ENCODE data around the gene PPP2R5E.
A peak's percentile ranks its signal among the peaks of the same experiment; 100 is the strongest.

PPP2R5E gene

DNA sequence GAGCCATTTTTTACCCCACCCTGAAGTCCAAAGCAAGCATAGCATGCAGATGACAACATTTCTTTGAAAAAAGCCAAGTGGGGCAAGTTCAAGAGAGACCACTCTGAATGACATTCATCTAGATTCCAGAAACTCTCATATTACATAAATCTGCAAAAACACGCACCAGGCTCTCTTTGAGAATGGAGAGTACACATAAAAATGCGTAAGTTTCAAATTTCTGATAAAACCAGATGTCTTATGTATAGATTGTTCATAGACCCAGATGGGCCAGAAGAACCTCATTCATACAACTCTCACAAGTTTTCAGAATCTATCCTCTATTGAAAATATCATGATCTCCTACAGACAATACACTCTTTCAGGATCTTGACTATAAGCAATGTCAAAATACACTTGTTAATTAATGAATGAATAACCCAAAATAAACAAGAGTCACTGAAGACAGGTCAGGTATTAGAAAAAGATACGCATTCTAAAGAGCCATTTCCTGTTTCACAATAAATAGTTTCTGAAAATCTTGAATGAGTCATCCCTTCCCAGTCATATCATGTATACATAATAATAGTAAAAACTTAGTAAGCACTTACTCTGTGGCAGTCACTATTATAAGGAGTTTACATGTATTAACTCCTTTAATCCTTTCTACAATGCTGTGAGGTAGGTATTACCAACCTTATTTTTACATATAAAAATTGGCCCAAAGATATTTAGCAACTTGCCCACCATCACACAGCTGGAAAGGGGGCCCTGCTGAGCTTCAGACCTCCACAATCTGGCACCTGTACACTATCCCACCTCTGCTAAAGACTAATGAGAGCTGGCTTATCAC is 72.0 kb downstream of the PPP2R5E start:
- no peak for DNase-seq (ENCODE audit: low spot score)

DNA sequence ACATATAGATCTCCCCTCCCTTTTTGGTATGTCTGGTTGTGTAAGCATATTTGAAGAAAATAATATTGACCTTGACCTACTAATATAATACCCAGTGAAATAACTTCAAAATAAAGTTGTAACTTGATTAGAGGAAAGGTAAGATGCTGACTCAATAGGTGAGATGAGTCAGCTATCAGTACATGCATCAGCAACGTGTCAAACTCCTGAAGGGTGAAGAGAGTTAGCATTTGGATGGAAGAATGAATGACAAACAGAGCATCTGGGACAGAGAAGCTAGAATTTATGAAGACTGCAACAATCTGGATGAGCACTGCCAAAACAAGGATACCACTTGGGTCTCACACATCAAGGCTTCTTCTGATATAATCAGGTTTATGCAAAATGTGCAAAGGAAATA is 74.9 kb downstream of the PPP2R5E start:
- DNase-seq (ENCODE audit: low spot score) = no peak

DNA sequence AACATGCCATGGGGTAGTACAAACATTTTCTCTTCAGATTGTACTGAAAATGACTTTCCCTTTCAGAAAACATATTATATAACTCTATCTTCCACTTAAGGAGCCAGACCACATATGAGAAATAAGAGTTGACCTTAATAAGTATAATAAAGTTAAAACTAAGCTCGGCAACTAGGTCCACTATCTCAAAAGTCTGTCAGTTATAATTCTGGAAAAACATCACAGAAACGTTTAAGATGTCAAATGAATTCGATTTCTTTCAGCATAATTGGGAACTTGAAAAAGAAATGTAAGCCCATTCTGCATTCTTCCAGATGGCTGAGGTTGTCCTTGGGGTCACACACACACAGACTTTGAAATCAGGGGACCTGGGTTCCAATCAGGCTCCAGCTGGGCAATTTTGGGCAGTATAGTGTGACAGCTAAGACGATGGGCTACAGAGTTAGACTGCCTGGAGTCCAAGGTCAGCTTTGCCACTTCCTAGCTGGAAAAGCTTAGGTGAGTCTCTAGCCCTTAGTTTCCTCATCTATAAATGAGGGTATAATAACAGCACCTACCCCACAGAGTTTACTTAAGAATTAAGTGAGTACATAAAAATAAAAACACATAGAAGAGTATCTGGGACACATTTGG is 75.6 kb downstream of the PPP2R5E start:
- no peak for DNase-seq (ENCODE audit: low spot score)

DNA sequence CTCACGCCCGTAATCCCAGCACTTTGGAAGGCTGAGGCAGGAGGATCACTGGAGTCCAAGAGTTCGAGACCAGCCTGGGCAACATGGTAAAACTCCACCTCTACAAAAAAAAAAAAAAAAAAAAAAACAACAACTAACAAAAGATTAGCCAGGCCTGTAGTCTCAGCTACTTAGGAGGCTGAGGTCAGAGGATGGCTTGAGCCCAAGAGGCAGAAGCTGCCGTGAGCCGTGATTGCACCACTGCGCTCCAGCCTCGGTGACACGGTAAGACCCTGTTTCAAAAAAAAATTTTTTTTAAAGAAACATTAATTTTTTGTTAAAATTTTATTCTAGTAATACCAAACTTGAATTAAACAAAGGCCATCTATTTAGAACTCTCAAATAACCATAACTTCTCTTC is 77.8 kb downstream of the PPP2R5E start:
- DNase-seq (ENCODE audit: low spot score) = no peak

DNA sequence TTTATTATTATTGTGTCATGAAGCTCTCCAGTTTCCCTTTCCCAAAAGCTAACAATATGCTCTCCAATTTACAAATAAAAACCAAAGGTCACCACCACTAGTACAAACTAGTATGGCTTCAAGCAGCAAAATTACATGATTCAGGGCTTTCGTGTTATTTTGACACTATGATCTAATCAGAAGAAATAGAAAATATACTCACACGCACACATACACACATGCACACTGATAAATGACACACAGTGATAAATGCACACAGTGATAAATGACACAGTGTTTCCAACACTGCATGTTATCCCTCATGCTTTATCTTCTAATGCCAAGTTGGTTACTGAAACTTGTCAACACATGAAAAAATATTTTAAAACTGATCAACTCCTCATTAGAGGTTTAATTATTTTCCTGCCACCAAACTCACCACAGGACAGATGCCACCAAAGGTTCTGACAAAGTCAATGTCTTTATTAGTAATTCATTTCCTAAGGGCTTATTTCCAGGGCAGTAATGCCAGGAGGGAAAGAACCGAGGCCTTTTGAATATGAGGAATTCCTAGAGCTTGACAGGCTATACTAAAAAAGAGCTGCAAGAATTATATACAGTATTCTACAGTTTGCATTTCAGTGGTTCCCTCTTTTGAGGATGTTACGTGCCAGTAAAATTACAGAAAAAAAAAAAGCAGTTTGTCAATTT is 82.4 kb downstream of the PPP2R5E start:
- no peak for DNase-seq (ENCODE audit: low spot score)

DNA sequence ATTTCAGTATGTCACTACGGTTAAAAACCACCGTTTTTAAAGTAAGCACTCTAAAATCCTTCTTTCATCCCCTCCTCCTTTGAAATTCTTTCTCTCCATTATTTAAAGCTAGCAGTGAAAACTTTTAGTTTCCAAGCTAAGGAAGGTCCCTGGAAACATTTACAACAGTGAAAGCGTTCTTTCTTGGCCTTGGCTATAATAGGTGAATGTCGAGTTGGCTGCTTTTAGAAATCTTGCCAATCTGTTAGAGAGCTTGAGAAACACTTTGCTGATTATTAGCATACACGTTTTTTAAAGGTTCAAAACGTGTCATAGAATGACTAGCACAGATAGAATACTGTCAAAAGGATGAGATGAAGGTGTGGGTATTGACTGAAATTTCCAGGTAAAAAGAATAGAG is 83.4 kb downstream of the PPP2R5E start:
- no peak for DNase-seq (ENCODE audit: low spot score)

DNA sequence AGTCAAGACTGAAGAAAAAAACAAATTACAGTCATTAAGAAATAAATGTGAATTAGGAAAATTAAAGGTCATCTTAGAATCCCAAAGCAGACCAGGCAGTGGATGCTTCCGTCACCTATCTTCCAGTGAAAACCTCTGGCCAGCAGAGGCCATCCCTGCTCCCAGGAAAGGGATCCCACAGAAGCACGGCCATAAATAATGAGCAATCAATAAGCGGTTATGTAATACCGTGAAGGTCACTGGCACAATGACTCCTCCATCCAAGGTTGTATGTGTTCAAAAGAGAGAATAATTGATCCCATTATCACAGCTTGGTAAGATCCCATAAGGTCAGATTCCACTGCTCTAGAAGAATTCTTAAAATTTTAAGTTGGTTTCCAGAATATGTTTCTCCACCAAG is 85.7 kb downstream of the PPP2R5E start:
- no peak for DNase-seq (ENCODE audit: low spot score)

DNA sequence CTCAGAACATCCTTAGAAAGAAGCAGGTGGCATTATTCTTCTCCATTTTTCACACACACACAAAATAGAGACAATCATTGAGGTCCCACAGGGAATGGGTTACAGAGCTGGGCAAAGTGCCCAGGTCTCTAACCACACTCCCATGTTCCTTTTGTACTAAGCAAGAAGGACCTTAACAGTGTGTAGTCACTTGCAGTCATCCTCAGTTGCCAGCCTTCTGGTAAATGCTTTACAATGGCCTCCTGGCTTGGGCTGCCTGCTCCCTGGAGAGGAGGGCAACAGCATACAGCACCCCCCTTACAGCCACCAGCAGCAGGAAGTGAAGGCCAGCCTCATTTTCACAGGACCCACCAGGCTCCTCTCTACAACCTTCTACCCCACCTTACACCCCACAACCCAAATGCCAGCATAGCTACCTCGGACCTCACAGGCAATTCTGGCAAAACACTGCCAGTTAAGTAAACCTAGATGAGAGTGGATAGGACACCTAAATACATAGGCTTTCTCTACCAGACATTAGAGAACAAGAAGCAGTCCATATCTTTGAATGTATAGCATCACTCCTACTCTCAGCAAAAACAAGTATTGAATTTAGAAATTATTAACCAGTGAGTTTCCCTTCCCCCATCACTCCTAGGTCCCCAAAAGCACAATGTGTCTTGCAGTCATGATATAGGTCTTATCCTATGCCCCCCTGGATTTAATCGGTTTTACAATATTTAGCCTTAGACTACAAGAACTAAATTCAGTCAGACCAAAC is 88.1 kb downstream of the PPP2R5E start:
- no peak for DNase-seq (ENCODE audit: low spot score)

DNA sequence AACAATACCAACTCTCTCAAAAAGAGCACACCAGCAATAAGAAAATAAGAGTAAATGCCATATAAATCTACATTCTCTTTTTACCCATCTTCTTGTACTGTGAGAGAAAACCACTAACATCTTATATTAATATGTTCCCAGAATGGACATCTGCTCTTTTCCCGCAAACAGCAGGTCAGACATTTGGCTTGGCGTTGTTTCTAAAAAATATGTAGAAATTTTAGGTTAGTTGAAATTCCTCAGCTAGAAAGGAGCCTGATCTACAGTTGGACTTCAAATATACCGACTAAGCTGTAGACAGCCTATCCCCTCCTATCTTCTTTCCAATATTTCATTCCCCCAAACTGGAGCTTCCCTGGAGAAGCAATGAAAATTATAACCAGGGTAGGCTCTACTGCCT is 88.7 kb downstream of the PPP2R5E start:
- no peak for DNase-seq (ENCODE audit: low spot score)

DNA sequence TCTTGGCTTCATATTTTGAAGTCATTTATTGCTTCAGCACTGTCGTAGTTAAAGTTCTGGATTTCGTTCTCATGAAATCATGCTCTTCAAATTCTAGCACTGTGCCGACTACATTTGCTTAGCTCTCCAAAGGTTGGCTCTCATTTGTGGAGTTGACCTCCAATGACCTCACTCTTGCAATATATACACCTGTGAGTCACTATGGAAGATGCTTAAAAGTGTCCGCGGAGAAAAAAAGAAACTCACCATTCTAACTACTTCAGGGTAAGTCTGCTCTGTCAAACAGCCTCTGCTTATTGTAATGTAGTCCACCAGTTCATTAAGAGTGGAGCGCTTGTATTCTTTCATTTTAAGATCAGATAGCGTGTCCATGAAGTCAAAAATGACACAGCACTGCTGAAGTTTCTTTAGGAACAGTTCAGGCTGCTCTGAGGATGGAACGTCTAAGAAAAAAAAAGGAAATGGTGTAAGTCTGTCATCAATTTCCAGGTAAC is 89.7 kb downstream of the PPP2R5E start:
- no peak for DNase-seq (ENCODE audit: low spot score)

DNA sequence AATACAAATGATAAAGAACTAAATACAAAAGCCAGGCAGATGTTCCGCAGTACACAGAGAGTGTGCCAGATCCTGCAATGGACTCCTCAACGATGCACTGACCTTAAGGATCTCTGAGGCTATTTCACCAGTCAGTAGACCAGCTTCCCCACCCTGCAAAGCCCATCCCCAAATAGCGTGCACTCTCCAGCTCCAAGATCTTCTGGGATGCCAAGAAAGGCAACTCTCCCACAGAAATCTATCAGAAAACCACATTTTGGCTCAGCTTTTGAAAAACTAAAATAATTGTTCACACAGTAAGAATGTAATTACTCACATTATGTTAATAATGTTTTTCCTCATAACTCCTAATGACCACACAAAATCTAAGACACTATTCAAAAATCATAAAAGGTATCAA is 90.4 kb downstream of the PPP2R5E start:
- DNase-seq (ENCODE audit: low spot score) = no peak

DNA sequence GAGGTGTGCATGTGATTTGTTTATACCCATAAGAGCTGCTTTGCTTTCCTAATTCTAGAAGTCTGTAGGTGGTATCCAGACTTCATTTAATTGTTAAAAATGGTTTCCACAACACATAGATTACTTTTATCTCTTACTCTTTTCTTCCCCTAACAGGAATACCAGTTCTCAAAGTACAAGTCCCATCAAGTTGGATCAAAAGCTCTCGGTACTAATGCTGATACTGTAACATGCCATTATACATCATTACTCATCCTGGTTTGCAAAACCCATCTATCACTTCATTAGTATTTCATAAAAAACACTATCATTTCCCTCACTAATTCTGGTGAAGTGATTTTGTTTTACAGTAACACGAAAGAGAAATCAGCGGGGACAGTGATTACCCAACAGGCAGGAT is 94.3 kb downstream of the PPP2R5E start:
- no peak for DNase-seq (ENCODE audit: low spot score)

DNA sequence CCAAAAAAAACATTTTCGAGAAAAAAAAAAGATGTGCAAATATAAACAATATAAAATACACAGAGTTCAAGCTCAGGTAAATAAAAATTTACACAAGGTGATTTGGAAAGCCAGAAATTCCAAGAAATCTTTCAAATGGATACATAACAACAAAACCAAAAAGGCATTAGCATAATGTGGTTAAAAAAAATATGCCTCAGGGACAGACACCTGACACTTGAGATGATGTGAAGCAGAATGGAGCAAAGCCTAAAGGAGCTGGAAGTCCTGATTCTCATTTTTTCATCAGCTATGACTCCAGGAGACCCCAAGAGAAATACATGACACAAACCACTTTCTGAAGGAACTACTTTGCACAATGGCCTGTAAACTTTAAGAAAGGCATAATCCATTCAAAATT is 98.6 kb downstream of the PPP2R5E start:
- no peak for DNase-seq (ENCODE audit: low spot score)

DNA sequence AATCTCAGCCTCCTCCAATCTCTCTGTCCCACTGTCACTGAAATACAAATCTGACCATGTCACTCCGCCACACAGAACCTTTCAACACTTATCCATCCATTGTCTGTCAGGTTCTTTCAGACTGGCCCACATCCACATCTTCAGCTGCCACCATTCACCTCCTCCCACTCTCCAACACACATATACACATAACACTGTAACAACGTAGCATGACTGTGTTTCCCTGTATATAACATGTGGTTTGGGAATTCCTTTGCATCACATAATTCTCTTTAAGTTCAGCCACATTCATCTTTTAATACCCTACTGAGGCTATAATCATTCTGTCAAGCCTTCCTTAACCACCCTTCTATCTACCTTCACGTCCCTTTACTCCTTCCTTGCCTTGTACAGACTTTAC is 99.2 kb downstream of the PPP2R5E start:
- no peak for DNase-seq (ENCODE audit: low spot score)

DNA sequence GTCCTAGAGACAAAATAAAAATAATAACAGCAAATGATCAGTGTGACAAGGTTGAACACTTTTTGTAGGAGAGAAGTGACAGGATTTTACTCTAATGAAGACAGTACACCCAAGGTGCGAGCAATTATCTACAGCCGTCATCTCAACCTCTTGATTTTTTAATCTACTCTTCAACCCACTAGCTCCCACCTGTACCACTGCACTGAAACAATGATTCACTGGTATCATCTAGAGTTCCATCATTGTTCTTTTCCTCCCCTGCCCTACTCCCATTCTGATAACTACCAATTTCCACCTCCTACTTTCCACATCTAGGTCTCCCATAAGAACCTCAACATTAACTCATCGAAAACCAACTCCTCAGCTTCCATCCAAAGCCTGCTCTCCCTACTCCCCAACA is 99.8 kb downstream of the PPP2R5E start:
- peak; percentile 75 for DNase-seq (ENCODE audit: low spot score)

DNA sequence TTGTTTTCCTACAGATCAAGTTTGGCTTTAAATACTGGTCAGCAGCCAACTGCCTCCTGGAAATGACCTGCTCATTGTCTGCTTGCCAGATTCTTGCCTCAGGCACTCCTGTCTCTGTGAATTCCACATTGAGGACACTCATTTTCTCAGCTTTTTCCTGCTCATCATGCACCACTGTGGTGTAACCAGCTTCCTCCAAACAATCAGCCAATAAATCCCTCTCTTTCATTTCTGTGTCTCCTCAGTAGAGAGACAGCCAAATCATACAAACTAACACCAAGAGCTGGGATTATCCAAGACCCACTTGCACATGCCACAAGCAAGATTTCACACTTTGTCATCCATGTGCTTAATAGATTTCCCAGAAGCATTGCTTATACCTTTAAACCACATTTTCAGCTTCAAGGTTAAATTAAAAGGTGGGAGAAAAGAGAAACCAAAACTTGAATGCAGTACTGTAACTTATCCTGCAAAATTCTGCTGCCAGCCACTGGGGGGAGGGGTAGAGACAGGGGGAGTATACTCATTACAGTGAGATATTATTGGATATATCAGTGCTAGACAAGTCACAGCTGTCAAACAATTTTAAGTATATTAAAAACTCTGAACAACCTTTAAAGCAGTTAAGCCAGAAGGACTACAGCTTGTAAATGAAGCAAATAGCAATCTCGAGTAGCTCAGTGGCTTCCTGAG is 105.0 kb downstream of the PPP2R5E start:
- no peak for DNase-seq (ENCODE audit: low spot score)

DNA sequence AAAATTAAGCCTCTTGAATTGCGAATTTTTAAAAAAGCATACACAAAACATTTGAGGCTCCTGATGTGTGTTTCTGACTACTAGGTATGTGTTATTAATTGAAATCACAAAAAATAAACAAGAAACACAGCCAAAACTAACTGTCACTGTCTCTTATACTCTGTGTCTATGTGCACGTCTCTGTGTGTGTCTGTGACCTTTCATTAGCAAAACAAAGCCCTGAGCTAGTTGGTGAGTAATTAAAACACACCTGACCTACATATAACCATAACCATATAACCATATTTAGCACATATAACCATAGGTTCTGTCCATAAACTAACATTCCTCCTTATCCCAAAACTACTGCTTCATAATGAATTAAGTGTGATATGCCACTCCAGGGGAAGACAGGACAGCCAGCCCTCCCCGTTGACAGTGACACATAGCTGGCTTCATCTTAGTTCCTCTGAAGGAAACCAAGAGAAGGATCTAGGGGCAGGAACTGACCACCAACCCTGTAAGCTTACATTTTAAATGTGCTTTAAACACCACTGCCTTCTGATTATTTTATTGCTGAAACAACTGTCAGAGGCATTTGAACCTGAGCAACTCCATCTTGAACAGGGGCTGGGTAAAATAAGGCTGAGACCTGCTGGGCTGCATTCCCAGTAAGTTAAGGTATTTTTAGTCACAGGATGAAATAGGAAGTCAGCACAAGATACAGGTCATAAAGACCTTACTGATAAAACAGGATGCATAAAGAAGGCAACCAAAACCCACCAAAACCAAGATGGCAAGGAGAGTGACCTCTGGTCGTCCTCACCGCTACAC is 106.7 kb downstream of the PPP2R5E start:
- no peak for DNase-seq (ENCODE audit: low spot score)

DNA sequence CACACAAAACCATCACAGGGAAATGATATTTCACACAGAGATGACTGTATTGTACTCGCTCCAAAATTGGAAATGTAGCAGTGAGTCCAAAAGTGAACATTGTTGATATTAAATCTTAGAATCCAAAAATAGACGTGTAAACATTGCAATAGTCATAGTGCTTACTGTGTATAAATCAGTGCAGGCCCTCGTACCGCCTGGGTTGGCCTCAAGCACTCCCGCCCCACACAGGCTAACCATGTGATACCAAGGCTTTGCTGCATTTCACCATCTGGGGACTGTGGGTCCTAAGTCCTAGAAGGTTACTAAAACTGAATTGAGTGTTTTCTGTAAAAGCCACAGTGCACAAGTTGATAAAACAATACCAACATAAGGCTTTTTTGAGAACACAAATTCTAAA is 107.3 kb downstream of the PPP2R5E start:
- DNase-seq (ENCODE audit: low spot score) = peak; percentile 42

DNA sequence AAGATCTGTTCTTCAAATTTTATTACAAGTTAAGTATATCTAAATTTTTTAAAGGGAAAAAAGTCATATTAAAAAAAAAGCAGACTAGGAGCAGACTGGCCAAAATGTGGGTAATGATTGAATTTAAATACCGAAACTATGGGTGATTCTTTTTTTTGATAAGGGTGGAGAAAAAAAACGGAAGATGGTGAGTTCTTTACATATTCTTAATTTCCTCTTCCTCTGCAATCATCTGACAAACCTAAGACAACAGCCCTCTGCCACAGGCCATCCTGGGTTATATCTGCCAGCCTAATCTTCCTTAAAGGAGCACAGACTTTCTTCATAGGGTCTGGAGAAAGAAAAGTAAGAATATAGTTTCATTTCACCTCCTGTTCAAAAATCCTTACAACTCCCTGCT is 108.0 kb downstream of the PPP2R5E start:
- DNase-seq (ENCODE audit: low spot score) = no peak

DNA sequence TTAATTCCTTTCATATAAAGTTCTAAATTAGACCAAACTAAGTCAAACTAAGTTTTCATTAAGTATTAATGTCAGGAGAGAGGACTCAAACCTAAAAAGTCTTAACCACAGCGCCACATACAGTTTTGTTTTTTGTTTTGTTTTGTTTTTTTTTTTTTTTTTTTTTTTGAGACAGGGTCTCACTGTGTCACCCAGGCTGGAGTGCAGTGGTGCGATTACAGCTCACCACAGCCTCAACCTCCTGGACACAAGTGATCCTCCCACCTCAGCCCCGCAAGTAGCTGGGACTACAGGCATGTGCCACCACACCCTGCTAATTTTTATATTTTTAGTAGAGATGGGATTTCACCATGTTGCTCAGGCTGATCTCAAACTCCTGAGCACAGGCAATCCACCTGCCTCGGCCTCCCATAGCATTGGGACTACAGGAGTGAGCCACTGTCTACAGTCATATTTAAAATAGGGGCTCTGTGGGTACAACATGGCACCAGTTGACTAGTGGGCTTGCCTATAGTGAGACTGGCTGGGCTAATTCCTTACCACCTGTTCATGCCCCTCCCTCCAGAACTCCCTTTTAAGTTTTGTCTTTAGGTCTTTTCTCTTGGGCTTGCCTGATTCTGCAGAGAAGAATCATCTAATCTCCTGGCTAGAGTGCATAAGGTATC is 110.2 kb downstream of the PPP2R5E start:
- no peak for DNase-seq (ENCODE audit: low spot score)

Measured in putamen (tissue), 1 donor.